ENCODE measurements around the gene DOK7. TPM values are rescaled to one million over a fixed set of nuclear protein-coding genes. Genes with fewer than 3 reads are reported as not detected.

The DOK7 gene
- total RNA-seq, 2 donors from 2014 or later: 0.80 to 1.5 TPM

DNA sequence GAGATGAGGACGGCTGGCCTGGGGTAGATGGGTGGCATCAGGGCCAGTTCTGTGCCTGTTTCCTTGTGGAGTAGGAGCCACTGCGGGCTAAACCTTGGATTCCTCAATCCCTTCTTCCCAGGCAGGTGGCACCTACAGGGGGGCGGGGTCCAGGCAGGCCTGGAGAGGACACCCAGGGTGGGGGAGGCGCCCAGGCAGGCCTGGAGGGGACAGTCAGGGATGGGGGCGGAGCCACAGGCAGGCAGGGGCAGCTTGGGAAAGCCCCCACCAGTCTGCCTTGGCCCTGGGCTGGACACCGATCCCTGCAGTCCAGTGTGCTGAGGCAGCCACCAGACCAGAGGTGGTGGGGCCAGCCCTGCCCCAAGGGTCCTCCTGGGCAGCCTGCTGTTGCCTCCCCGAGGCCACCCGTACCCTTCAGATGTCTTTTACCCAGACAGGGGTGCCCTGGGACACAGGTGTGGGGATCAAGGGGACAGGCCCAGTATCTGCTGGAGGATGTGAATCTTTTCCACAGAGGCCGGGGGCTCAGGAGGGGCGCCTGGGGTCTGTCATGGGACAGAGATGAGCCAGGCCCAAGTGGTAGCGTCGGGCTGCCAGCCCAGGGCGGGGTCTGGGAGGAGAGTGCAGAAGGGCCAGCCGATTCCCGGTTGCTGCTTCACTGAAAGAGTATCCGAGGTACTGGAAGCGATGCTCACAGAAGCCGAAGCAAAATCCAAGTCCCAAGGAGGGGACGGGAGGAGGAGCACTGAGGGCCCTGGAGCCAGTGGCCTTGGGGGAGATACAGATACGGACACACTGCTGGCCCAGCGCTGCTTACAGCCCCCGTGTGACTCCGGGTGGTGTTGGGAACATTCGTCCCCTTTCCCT is 34.6 kb downstream of the DOK7 start:
- Histone ChIP-seq H3K27ac (no peak overlapping the region), H3K36me3 (no peaks in the 10 kb centered on the region), H3K9me3 (no peaks in the 10 kb centered on the region), H3K27me3 (no peaks in the 10 kb centered on the region), H3K4me3 (no peak overlapping the region), H3K4me1 (no peaks in the 10 kb centered on the region), H3K9ac (ENCODE audit: low read depth in 2 of 2, low read length in 2 of 2) (no peak overlapping the region)
- intact Hi-C loops (cut with DNase I): no loop called here
- no peak for DNase-seq
- TF ChIP-seq, protein P1, sequence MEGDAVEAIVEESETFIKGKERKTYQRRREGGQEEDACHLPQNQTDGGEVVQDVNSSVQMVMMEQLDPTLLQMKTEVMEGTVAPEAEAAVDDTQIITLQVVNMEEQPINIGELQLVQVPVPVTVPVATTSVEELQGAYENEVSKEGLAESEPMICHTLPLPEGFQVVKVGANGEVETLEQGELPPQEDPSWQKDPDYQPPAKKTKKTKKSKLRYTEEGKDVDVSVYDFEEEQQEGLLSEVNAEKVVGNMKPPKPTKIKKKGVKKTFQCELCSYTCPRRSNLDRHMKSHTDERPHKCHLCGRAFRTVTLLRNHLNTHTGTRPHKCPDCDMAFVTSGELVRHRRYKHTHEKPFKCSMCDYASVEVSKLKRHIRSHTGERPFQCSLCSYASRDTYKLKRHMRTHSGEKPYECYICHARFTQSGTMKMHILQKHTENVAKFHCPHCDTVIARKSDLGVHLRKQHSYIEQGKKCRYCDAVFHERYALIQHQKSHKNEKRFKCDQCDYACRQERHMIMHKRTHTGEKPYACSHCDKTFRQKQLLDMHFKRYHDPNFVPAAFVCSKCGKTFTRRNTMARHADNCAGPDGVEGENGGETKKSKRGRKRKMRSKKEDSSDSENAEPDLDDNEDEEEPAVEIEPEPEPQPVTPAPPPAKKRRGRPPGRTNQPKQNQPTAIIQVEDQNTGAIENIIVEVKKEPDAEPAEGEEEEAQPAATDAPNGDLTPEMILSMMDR (IDR thresholded peaks at IDR 0.05): no peak

DNA sequence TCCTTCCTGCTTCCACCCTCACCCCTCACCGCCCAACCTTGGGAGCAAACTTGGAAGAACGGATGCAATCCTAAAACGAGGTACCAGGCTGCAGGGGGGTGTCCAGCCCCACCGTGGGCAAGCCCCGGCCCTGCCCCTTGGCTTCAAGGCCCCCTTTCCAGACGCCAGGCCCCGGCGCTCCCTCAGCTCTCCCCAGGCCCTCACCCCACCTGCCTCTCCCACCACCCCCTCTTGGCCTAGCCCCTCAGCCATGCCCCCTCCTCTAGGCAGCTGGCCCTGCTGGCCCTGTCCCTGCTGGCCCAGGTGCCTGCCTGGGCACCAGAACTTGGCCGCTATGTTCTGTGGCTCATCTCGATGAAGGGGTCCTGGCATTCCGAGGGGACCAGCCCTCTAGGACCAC is 35.3 kb downstream of the DOK7 start:
- H3K9ac ChIP-seq (ENCODE audit: low read depth in 2 of 2, low read length in 2 of 2): no peak overlapping the region
- TF ChIP-seq, protein P1 (IDR thresholded peaks at IDR 0.05): no peak

GRCh38 chr4:3498901-3499510 is 35.9 kb downstream of the DOK7 start:
- H3K36me3 ChIP-seq: no peaks in the 10 kb centered on the region
- H3K9me3 ChIP-seq: no peaks in the 10 kb centered on the region
- no peak overlapping the region for H3K27ac ChIP-seq
- intact Hi-C loops (cut with DNase I): no loop called here
- no peaks in the 10 kb centered on the region for H3K4me1 ChIP-seq
- TF ChIP-seq, protein P1 (IDR thresholded peaks at IDR 0.05): no peak
- no peak for DNase-seq
- no peak overlapping the region for H3K4me3 ChIP-seq
- H3K9ac ChIP-seq (ENCODE audit: low read depth in 2 of 2, low read length in 2 of 2): no peak overlapping the region
- H3K27me3 ChIP-seq: no peaks in the 10 kb centered on the region

More for the DNA sequence above, 35.3 kb downstream of the DOK7 start:
- H3K27me3 ChIP-seq: no peaks in the 10 kb centered on the region
- no peaks in the 10 kb centered on the region for H3K36me3 ChIP-seq
- H3K4me3 ChIP-seq: no peak overlapping the region
- DNase-seq: no peak
- H3K27ac ChIP-seq: no peak overlapping the region
- no peaks in the 10 kb centered on the region for H3K4me1 ChIP-seq
- H3K9me3 ChIP-seq: no peaks in the 10 kb centered on the region
- intact Hi-C loops (cut with DNase I): no loop called here

DNA sequence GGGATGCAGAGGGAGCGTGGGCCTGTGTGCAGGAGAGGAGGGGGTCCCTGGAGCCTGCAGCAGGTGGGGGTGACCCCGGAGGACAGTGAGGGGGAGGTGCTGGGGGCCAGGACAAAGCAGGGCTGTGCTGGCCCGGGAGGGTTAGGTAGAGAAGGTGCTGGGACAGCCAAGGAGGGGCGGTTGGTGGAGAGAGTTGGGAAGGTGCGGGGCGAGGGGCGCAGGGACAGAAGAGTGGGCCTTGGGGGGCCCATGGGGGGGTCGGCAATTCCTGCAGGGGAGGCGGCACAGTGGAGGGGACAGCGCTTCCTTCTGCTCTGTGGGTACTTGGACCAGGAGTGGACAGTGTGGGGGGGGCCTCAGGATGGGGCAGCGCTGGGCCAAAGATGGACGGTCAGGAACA is 36.6 kb downstream of the DOK7 start:
- H3K9ac ChIP-seq (ENCODE audit: low read depth in 2 of 2, low read length in 2 of 2): no peak overlapping the region
- no peak overlapping the region for H3K27ac ChIP-seq
- no peak for DNase-seq
- intact Hi-C loops (cut with DNase I): no loop called here
- no peaks in the 10 kb centered on the region for H3K36me3 ChIP-seq
- H3K9me3 ChIP-seq: no peaks in the 10 kb centered on the region
- H3K27me3 ChIP-seq: no peaks in the 10 kb centered on the region
- H3K4me1 ChIP-seq: no peaks in the 10 kb centered on the region
- no peak overlapping the region for H3K4me3 ChIP-seq
- TF ChIP-seq, protein P1 (IDR thresholded peaks at IDR 0.05): no peak

GRCh38 chr4:3500111-3500510 is 37.0 kb downstream of the DOK7 start:
- no peaks in the 10 kb centered on the region for H3K27me3 ChIP-seq
- H3K9ac ChIP-seq (ENCODE audit: low read depth in 2 of 2, low read length in 2 of 2): no peak overlapping the region
- TF ChIP-seq, protein P1 (IDR thresholded peaks at IDR 0.05): no peak
- H3K27ac ChIP-seq: no peak overlapping the region
- no peaks in the 10 kb centered on the region for H3K36me3 ChIP-seq
- H3K4me3 ChIP-seq: no peak overlapping the region
- no peak for DNase-seq
- H3K4me1 ChIP-seq: no peaks in the 10 kb centered on the region
- intact Hi-C loops (cut with DNase I): no loop called here
- no peaks in the 10 kb centered on the region for H3K9me3 ChIP-seq
